Subcutaneous abdominal adipose tissue (tissue), 5 donors: ENCODE data around the gene KREMEN1.

Experiments
- H3K27ac ChIP-seq: one replicate; pipeline ENCODE4 v1.7.0; 2013; ENCODE audit warnings: low read depth, mild to moderate bottlenecking, inconsistent platforms, low read length, moderate library complexity
- H3K27me3 ChIP-seq, 5 donors: one replicate each; pipeline ENCODE4 v1.7.0; 2013; ENCODE audit warnings: low read length in 5 of 5, inconsistent platforms in 1 of 5; ENCODE audit not compliant: control insufficient read depth in 5 of 5, insufficient read depth in 4 of 5
- H3K36me3 ChIP-seq, 5 donors: one replicate each; pipeline ENCODE4 v1.7.0; 2013; ENCODE audit warnings: low read length in 5 of 5; ENCODE audit not compliant: control insufficient read depth in 5 of 5, insufficient read depth in 5 of 5
- H3K4me1 ChIP-seq, 5 donors: one replicate each; pipeline ENCODE4 v1.7.0; 2013; ENCODE audit warnings: low read length in 5 of 5, mild to moderate bottlenecking in 3 of 5, moderate library complexity in 1 of 5; ENCODE audit not compliant: control insufficient read depth in 5 of 5, insufficient read depth in 5 of 5
- H3K4me3 ChIP-seq, 5 donors: one replicate each; pipeline ENCODE4 v1.7.0; 2013; ENCODE audit warnings: low read length in 5 of 5, low read depth in 1 of 5
- H3K9ac ChIP-seq, 5 donors: one replicate each; pipeline ENCODE4 v1.7.0; 2013; ENCODE audit warnings: low read length in 5 of 5, mild to moderate bottlenecking in 4 of 5, moderate library complexity in 3 of 5
- H3K9me3 ChIP-seq, 5 donors: one replicate each; pipeline ENCODE4 v1.7.0; 2013; ENCODE audit warnings: low read length in 5 of 5; ENCODE audit not compliant: control insufficient read depth in 5 of 5
- donor health status: healthy.
- donor health status: healthy.
- donor health status: healthy.
- donor health status: healthy.
- donor health status: healthy.

KREMEN1 gene

GRCh38 chr22:29175312-29175835 lies 102.5 kb downstream of the KREMEN1 start:
- Histone ChIP-seq H3K36me3 (no peaks in the 10 kb centered on the region), H3K4me1 (no peaks in the 10 kb centered on the region), H3K27me3 (no peaks in the 10 kb centered on the region), H3K27ac (no peak overlapping the region), H3K9ac (no peak overlapping the region), H3K9me3 (peaks cover 7 to 25% (median 15%) of the 10 kb centered on the region in 5 donors), H3K4me3 (no peak overlapping the region)

- Histone ChIP-seq H3K9ac (no peak overlapping the region), H3K27ac (no peak overlapping the region), H3K27me3 (no peaks in the 10 kb centered on the region), H3K4me3 (no peak overlapping the region), H3K9me3 (peaks cover 0 to 2% (median 0%) of the 10 kb centered on the region in 5 donors), H3K36me3 (no peaks in the 10 kb centered on the region), H3K4me1 (no peaks in the 10 kb centered on the region)
Observed at GRCh38 chr22:29183971-29184848, 111.4 kb downstream of the KREMEN1 start.

DNA sequence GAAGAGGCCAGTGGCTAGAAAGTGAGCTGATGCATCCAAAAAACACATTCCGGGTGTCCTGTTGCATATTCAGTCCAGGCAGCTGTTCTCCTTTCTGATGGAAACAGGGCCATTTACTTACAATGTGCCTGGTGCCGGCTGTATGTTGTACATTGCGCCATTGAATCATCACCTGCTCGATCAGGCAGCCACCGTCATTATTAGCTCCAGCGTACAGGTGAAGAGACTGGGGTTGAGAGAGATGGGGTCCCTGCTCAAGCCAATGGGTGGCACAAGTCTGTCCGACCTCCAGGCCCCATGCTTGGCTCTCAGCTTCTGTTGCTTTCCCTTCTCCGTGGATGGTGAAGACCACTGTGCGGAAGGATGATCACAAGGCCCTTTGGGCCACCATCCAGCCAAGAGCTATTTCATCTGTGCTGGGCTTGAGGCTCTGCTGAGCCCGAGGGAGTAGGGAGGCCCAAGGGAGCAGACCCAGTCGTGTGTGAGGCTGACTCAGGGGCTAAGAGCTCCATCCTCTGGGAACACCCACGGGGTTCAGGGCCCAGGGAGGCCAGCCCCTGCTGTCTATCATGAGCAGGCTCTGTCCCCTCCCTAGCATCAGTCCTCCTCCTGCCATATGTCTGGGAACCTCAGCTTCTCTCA lies 112.1 kb downstream of the KREMEN1 start:
- no peaks in the 10 kb centered on the region for H3K36me3 ChIP-seq
- no peak overlapping the region for H3K4me3 ChIP-seq
- peaks cover 0 to 2% (median 0%) of the 10 kb centered on the region in 5 donors for H3K9me3 ChIP-seq
- no peak overlapping the region for H3K27ac ChIP-seq
- no peaks in the 10 kb centered on the region for H3K4me1 ChIP-seq
- H3K27me3 ChIP-seq = no peaks in the 10 kb centered on the region
- no peak overlapping the region for H3K9ac ChIP-seq

DNA sequence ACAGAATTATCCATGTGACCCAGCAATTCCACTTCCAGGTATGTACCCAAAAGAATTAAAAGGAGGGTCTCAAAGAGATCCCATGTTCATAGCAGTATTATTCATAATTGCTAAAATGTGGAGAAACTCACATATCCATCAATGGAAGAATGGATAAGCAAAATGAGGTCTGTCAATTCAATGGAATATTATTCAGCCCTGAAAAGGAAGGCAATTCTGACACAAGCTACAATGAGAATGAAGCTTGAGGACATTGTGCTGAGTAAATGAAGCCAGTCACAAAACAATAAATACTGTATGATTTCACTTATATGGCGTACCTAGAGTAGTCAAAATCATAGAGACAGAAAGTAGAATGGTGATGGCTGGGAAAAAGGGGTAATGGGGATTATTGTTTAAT lies 113.5 kb downstream of the KREMEN1 start:
- H3K9me3 ChIP-seq = peaks cover 0 to 2% (median 0%) of the 10 kb centered on the region in 5 donors
- H3K36me3 ChIP-seq = no peaks in the 10 kb centered on the region
- H3K4me3 ChIP-seq = no peak overlapping the region
- no peaks in the 10 kb centered on the region for H3K27me3 ChIP-seq
- H3K9ac ChIP-seq = no peak overlapping the region
- no peak overlapping the region for H3K27ac ChIP-seq
- no peaks in the 10 kb centered on the region for H3K4me1 ChIP-seq

DNA sequence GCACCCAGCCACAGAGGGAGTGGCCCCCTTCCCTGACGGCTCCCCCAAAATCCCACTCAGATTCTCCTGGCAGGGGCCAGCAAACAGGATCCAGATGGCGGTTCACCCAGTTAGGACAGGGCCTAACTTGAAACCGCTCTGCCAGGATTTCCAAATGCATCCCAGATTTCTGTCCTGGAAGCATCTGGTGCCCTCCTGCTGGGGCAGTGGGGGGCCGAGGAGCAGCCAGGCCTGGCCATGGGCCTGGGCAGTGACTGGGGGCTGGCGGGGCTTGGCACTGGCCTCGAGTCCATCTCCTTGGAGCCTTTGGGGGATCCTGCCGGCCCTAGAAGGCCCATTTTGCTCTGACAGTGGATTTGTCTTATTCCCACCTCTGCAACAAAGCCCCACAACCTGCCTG lies 115.0 kb downstream of the KREMEN1 start:
- Histone ChIP-seq H3K4me1 (peaks cover 0 to 4% (median 0%) of the 10 kb centered on the region in 5 donors), H3K27me3 (no peaks in the 10 kb centered on the region), H3K27ac (no peak overlapping the region), H3K9me3 (peaks cover 0 to 2% (median 0%) of the 10 kb centered on the region in 5 donors), H3K36me3 (no peaks in the 10 kb centered on the region), H3K9ac (no peak overlapping the region), H3K4me3 (no peak overlapping the region)

DNA sequence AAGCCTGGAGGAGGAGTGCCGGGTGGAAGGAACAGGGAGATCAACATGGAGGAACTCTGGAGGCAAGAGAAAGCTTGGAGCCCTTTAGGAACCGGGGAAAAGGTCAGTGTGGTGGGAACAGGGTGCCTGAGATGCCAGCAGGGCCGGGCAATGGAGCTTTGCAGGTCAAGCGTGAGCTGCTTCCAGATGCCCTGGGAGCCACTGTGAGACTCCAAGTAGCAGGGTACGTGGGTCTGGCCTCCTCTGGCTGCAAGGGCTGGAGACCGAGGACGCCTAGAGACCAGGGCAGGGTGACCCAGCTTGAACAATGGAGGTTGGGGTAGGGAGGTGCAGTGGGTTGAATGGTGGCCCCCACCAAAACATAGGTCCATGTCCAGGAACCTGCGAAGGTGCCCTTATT lies 117.2 kb downstream of the KREMEN1 start:
- H3K9ac ChIP-seq = no peak overlapping the region
- no peak overlapping the region for H3K4me3 ChIP-seq
- peaks cover 0 to 4% (median 0%) of the 10 kb centered on the region in 5 donors for H3K9me3 ChIP-seq
- no peaks in the 10 kb centered on the region for H3K36me3 ChIP-seq
- no peak overlapping the region for H3K27ac ChIP-seq
- H3K27me3 ChIP-seq = no peaks in the 10 kb centered on the region
- peaks cover 0 to 4% (median 0%) of the 10 kb centered on the region in 5 donors for H3K4me1 ChIP-seq

DNA sequence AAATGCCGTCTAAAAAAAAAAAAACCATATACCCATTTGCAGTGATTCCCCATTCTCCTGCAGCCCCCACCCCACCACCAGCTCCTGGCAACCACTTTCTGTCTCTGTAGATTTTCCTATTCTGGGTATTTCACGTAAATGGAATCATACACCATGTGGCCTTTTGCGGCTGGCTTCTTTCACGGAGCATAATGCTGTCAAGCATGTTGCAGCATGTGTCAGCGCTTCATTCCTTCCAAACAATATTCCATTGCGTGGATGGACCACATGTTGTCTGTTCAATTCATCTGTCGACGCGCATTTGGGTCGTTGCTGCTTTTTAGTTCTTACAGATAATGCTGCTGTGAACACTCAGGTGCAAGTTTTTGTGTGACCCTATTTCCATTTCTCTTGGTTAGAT lies 118.1 kb downstream of the KREMEN1 start:
- H3K9ac ChIP-seq = no peak overlapping the region
- no peaks in the 10 kb centered on the region for H3K36me3 ChIP-seq
- H3K9me3 ChIP-seq = peaks cover 0 to 4% (median 0%) of the 10 kb centered on the region in 5 donors
- no peak overlapping the region for H3K27ac ChIP-seq
- H3K4me3 ChIP-seq = no peak overlapping the region
- H3K4me1 ChIP-seq = peaks cover 0 to 4% (median 0%) of the 10 kb centered on the region in 5 donors
- H3K27me3 ChIP-seq = no peaks in the 10 kb centered on the region

DNA sequence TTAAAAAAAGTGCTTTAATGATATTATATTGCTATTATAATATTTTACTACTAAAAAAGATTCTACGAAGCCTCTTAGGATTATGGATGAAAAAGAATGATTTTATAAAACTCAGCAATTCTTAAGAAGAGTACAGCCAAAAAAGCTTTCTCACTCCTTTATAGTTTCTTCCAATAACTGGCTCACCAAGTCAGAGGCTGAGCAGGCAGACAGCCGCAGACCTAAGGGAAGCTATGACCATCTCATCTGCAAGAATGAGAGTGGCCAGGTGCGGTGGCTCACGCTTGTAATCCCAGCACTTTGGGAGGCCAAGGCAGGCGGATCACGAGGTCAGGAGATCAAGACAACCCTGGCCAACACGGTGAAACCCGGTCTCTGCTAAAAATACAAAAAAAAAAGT lies 120.2 kb downstream of the KREMEN1 start:
- Histone ChIP-seq H3K27me3 (no peaks in the 10 kb centered on the region), H3K27ac (no peak overlapping the region)

GRCh38 chr22:29194184-29194583 lies 121.3 kb downstream of the KREMEN1 start:
- H3K27ac ChIP-seq = no peak overlapping the region
- H3K27me3 ChIP-seq = no peaks in the 10 kb centered on the region
- H3K9ac ChIP-seq = no peak overlapping the region
- H3K4me1 ChIP-seq = peaks cover 0 to 4% (median 0%) of the 10 kb centered on the region in 5 donors
- peaks cover 0 to 2% (median 0%) of the 10 kb centered on the region in 5 donors for H3K9me3 ChIP-seq
- no peak overlapping the region for H3K4me3 ChIP-seq
- no peaks in the 10 kb centered on the region for H3K36me3 ChIP-seq

More for the DNA sequence above, 120.2 kb downstream of the KREMEN1 start:
- H3K9me3 ChIP-seq = peaks cover 0 to 2% (median 0%) of the 10 kb centered on the region in 5 donors
- H3K4me3 ChIP-seq = no peak overlapping the region
- peaks cover 0 to 4% (median 0%) of the 10 kb centered on the region in 5 donors for H3K4me1 ChIP-seq
- no peak overlapping the region for H3K9ac ChIP-seq
- no peaks in the 10 kb centered on the region for H3K36me3 ChIP-seq
